Fibroblast of the aortic adventitia (primary cell): Measurements from ENCODE around the gene CYFIP1. TPM values are rescaled to one million over a fixed set of nuclear protein-coding genes. Genes with fewer than 3 reads are reported as not detected.
A peak's percentile ranks its signal among the peaks of the same experiment; 100 is the strongest.

Source experiments
- DNase-seq: peaks from one replicate; pipeline ENCODE4 v3.0.0-alpha.2; 2010; ENCODE audit warnings: low read depth
- H3K4me3 ChIP-seq: 2 replicates; pipeline ENCODE4 v1.5.1; 2011; ENCODE audit warnings: low read depth, mild to moderate bottlenecking, control low read depth, low read length, moderate library complexity
- total RNA-seq: library from RNA; depleted of rRNA; stranded (reverse); fragments of >200 nt; gene quantifications from 2 replicates; pipeline ENCODE4 v1.2.3, GENCODE V29; 2012; ENCODE audit warnings: low replicate concordance
- TF ChIP-seq, protein P1 (sequence below): IDR thresholded peaks from 2 replicates; pipeline ENCODE4 v1.5.1; 2011; ENCODE audit warnings: mild to moderate bottlenecking, low read length, control low read depth, inconsistent platforms; ENCODE audit not compliant: insufficient read depth

CYFIP1 gene
- total RNA-seq, 1 donor, result 95.8 TPM

DNA sequence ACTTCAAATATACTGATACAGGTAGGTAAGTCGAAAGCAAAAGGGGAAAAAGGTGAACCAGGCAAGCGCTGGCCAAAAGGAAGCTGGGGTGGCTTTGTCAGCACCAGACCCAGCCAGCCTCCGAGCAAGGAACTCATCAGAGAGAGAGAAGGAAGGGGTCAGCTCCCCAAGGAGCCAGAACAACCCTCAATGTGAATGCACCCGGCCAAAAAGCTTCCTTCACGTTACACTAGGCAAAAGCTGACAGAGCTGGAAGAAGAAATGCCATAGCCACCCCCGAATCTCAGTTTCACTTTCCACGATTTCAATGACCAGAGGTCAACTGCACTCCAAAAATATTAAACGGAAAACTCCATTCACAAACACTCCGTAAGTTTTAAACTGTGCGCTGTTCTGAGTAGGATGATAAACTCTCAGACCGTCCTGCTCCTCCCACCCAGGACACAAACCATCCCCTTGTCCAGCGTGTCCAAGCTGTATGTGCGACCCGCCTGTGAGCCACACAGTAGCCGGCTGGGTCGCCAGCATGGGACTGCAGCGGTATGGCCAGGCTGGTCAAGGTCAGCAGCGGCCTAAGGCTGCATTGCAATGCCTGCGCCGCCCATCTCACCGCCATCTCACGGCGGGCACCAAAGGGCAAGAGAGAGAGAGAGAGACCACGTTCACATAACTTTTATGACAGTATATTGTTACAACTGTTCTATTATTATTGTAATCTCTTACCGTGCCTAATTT, 29.7 kb downstream of the CYFIP1 start:
- DNase-seq, result no peak
- TF ChIP-seq, protein P1, sequence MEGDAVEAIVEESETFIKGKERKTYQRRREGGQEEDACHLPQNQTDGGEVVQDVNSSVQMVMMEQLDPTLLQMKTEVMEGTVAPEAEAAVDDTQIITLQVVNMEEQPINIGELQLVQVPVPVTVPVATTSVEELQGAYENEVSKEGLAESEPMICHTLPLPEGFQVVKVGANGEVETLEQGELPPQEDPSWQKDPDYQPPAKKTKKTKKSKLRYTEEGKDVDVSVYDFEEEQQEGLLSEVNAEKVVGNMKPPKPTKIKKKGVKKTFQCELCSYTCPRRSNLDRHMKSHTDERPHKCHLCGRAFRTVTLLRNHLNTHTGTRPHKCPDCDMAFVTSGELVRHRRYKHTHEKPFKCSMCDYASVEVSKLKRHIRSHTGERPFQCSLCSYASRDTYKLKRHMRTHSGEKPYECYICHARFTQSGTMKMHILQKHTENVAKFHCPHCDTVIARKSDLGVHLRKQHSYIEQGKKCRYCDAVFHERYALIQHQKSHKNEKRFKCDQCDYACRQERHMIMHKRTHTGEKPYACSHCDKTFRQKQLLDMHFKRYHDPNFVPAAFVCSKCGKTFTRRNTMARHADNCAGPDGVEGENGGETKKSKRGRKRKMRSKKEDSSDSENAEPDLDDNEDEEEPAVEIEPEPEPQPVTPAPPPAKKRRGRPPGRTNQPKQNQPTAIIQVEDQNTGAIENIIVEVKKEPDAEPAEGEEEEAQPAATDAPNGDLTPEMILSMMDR, result no peak
- no peak overlapping the region for H3K4me3 ChIP-seq

GRCh38 chr15:22949074-22949547, 31.1 kb downstream of the CYFIP1 start:
- DNase-seq, result peak; percentile 80
- TF ChIP-seq, protein P1, result no peak
- H3K4me3 ChIP-seq, result peak overlapping the region; percentile 50

- TF ChIP-seq, protein P1, result no peak
- DNase-seq, result no peak
- no peak overlapping the region for H3K4me3 ChIP-seq
Measured at GRCh38 chr15:22948056-22948455, 32.1 kb downstream of the CYFIP1 start.

GRCh38 chr15:22947101-22948000, 32.8 kb downstream of the CYFIP1 start:
- DNase-seq, result no peak
- no peak overlapping the region for H3K4me3 ChIP-seq
- TF ChIP-seq, protein P1, result no peak

DNA sequence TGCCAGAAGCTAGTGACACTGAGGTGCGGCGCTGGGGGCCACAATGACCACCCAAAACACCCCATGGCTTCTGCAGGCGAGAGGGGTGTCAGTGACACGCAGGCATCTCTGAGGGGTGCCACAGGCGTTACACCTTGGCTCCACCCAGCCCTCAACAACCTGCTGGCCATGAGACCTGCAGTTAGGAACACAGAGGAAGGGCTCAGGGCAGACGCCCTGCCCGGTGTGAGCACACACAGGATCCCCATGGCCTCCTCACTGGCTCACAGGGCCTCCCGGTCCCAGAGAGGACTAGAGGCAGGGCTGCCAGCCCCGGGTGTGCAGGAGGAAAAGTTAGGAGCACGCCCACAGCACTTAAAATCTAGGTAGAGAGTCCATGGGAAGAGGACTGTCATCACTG, 35.1 kb downstream of the CYFIP1 start:
- DNase-seq, result no peak
- TF ChIP-seq, protein P1, result no peak
- no peak overlapping the region for H3K4me3 ChIP-seq

GRCh38 chr15:22944651-22945050, 35.5 kb downstream of the CYFIP1 start:
- TF ChIP-seq, protein P1, result no peak
- no peak overlapping the region for H3K4me3 ChIP-seq
- no peak for DNase-seq
